IPS-11a (cell line): Measurements from ENCODE around the gene NDE1.

Experiments
- H3K4me3 ChIP-seq: one replicate; pipeline ENCODE4 v1.5.1; 2013; ENCODE audit warnings: low read depth, low read length, control low read depth

The NDE1 gene

DNA sequence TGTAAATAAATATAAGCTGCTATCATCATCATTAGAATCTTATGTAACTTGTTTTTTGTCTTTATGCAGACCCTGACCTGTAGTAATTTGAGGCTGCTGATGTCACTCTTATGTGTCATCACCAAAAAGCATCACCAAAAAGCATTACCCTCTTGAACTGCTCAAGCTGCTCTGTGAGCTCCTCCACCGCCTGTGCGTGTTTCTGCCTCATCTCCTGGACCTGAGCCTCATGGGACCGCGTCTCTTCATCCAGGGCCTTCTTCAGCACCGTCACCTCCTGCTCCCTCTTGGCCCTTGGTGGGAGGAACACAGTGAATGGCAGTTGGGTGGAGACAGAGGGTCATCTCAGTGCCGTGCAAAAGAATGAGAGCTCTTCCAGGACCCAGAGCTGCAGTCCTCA lies 82.4 kb downstream of the NDE1 start:
- no peak overlapping the region for H3K4me3 ChIP-seq

GRCh38 chr16:15735610-15736009 lies 85.6 kb downstream of the NDE1 start:
- H3K4me3 ChIP-seq, result no peak overlapping the region

GRCh38 chr16:15736529-15736928 lies 86.5 kb downstream of the NDE1 start:
- H3K4me3 ChIP-seq, result no peak overlapping the region

- no peak overlapping the region for H3K4me3 ChIP-seq
Measured at GRCh38 chr16:15737140-15737644, 87.1 kb downstream of the NDE1 start.

DNA sequence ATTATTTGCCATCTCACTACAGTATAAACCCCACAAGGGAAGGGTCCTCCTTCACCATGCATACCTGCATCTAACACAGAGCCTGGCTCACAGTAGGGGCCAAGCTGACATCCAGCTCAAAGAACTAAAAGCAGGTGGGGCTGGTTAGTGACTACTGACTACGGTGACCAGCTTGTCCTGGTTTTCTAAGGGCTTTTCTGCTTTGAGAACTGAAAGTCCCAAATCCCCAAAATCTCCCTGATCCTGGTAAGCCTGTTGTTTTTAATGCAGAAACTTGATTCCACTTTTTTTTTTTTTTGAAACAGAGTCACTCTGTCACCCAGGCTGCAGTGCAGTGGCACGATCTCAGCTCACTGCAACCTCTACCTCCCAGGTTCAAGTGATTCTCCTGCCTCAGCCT lies 89.4 kb downstream of the NDE1 start:
- no peak overlapping the region for H3K4me3 ChIP-seq

DNA sequence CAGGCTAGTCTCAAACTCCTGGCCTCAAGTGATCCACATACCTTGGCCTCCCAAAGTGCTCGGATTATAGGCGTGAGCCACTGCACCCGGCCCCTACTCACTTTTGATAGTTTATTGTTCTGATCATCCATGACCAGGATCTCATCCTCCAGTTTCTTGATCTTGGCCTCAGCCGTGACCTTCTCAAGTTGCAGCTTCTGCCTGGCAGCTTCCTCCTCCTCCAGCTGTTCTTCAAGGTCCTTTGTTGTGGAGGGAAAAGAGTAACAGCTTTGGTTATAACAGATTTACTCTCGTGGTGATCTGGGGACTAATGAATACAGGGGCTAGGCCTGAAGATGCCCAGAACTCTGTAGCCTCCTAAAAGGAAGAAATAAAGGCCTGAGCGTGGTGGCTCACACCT lies 89.9 kb downstream of the NDE1 start:
- no peak overlapping the region for H3K4me3 ChIP-seq

DNA sequence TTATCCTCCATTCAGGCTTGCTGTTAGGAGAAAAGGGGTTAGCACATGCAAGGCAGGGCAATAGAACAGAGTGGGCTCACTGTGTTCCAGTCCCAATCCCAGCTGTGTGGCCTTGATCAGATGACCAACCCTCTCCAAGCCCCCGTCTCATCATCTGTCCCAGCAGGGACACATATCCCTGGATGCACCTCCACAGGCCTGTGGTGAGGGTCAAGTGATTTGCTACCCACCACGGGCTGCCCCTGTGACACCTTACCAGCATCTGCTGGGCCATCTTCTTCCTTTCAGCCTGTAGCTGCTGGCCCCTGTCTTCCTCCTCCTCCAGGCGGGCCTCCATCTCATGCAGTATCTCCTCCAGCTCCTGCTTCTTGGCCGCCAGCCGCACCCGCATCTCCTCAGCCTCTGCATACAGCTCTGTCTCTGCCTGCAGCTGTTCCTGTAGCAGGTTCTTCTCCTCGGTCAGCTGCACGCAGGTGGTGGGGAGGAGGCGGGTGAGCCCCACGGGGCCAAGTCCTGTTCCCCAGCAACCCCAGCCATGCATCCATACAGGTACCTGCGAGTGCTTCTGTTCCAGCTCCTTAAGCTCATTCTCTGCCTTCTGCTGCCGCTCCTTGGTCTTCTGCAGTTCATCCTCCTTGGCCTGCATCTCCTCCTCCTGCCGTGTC lies 91.3 kb downstream of the NDE1 start:
- H3K4me3 ChIP-seq, result no peak overlapping the region

- H3K4me3 ChIP-seq, result no peak overlapping the region
Measured at GRCh38 chr16:15742716-15743115, 92.7 kb downstream of the NDE1 start.

DNA sequence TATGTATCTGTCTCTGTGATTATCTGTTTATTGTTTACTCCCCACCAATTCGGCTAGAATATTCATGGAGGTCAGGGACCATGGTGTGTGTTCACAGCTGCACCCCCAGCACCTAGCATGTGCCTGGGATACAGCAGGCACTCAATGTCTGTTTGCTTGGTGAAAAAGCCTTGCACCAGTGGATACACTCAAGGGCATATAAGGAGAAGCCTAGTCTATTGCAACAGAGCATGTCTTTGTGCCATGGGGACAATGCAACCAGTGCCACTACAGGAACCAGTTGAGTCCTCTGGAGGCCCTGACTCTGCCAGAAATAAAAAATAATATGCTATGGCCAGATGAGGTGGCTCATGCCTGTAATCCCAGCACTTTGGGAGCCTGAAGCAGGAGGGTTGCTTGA lies 93.6 kb downstream of the NDE1 start:
- H3K4me3 ChIP-seq, result no peak overlapping the region

DNA sequence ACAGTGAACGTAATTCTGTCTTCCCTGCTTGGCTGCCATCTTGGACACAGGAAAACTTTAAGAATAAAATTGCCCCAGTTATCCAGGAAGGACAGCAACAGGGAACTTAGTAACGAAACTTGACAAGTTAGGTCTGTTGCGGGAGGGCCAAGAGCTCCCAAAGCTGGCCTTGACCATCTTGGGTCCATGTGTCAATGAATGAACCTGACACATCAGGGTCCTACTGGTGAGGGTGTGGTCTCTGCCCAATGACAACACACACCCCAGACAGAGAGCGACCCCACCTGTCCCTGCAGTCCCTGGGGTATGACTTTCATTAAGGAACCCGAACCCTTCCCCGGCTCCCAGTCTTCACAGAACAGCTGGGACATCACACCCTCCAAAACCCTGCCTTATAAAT lies 96.3 kb downstream of the NDE1 start:
- no peak overlapping the region for H3K4me3 ChIP-seq

DNA sequence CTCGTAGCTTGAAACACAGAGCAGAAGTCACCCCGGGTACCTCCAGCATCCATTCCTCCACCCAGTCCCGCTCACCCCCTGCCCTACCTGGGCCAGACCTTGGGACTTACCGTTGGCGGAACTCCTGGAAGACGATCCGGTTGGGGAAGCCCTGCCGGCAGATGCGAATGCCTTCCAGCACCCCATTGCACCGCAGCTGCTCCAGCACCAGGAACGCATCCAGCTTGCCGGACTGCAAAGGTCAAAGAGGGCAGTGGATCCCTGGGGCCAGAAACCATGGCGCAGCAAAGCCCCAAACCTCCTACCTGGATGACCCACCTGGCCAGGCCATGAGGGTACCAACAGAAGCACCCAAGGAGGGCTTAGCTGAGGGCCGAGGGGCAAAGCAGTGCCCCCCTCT lies 97.9 kb downstream of the NDE1 start:
- H3K4me3 ChIP-seq, result no peak overlapping the region

DNA sequence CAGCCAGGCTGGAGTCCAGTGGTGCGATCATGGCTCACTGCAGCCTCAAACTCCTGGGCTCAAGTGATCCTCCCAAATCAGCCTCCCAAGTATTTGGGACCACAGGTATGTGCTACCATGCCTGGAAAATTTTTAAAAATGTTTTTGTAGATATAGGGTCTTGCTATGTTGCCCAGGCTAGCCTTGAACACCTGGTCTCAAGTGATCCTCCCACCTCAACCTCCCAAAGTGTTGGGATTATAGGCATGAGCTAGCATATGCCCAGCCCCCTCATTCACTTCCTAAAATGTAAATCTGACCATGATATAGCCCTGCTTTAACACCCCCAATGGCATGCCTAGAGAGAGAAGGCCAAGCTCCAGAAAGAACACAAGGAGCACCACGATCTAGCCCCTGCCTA lies 98.6 kb downstream of the NDE1 start:
- no peak overlapping the region for H3K4me3 ChIP-seq

- no peak overlapping the region for H3K4me3 ChIP-seq
Measured at GRCh38 chr16:15749371-15749770, 99.3 kb downstream of the NDE1 start.

- no peak overlapping the region for H3K4me3 ChIP-seq
Measured at GRCh38 chr16:15749985-15750384, 99.9 kb downstream of the NDE1 start.

DNA sequence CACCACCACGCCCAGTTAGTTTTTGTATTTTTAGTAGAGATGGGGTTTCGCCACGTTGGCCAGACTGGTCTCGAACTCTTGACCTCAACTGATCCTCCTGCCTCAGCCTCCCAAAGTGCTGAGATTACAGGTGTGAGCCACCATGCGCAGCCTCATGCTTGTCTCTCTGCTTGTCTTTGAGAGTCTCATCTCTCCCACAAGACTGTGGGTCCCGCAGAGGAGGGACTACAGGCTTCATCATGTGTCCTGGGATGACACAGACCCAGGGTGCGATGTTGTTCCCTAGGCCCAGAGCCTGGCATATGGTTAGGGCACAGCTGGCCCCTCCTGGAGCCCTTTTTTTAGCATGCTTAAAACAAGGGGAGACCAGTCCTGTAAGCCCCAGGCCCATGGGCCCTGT lies 101.9 kb downstream of the NDE1 start:
- H3K4me3 ChIP-seq, result no peak overlapping the region

- H3K4me3 ChIP-seq, result no peak overlapping the region
Measured at GRCh38 chr16:15752717-15753488, 102.9 kb downstream of the NDE1 start.

GRCh38 chr16:15754821-15755534 lies 104.9 kb downstream of the NDE1 start:
- no peak overlapping the region for H3K4me3 ChIP-seq

- H3K4me3 ChIP-seq, result no peak overlapping the region
Measured at GRCh38 chr16:15757077-15757386, 107.0 kb downstream of the NDE1 start.

GRCh38 chr16:15757630-15758251 lies 107.7 kb downstream of the NDE1 start:
- no peak overlapping the region for H3K4me3 ChIP-seq

GRCh38 chr16:15759070-15759469 lies 109.0 kb downstream of the NDE1 start:
- no peak overlapping the region for H3K4me3 ChIP-seq

- H3K4me3 ChIP-seq, result no peak overlapping the region
Measured at GRCh38 chr16:15760129-15760528, 110.1 kb downstream of the NDE1 start.

GRCh38 chr16:15764112-15764511 lies 114.1 kb downstream of the NDE1 start:
- H3K4me3 ChIP-seq, result no peak overlapping the region
